ENCODE measurements around the gene ACTR3C. TPM values are rescaled to one million over a fixed set of nuclear protein-coding genes. Genes with fewer than 3 reads are reported as not detected.

ACTR3C gene
- total and polyA plus RNA-seq, 2 donors (not counting 1 experiment from before 2014, with no cell fraction given), result 4.0 to 20.7 TPM

- no peak overlapping the region for H3K4me2 ChIP-seq (replicated peaks; ENCODE audit: low read depth, low read length, poor library complexity, severe bottlenecking)
- Mint-ChIP-seq H3K4me1 (peaks cover 8% of the 10 kb centered on the region), H3K9me3 (ENCODE audit: insufficient read depth) (no peaks in the 10 kb centered on the region), H3K4me3 (no peak overlapping the region), H3K27me3 (no peaks in the 10 kb centered on the region), H3K27ac (no peak overlapping the region)
- intact Hi-C loops (cut with micrococcal nuclease), result no loop called here
- DNase-seq, result no peak
- no peaks in the 10 kb centered on the region for H4K20me1 ChIP-seq (ENCODE audit: control insufficient read depth, insufficient read depth, low read length, poor library complexity, severe bottlenecking)
- no peak for ATAC-seq (ENCODE audit: low read depth)
- ChIA-PET POLR2A (no interaction called here), CTCF (no interaction called here)
- no peak overlapping the region for H3K27ac ChIP-seq (ENCODE audit: low read length in 2 of 2)
- H3K9me3 ChIP-seq (ENCODE audit: control extremely low read depth in 1 of 3, control insufficient read depth in 2 of 3, insufficient read depth in 1 of 3, low read length in 2 of 3), result no peaks in the 10 kb centered on the region
- peaks cover 12% of the 10 kb centered on the region for H3K79me2 ChIP-seq (ENCODE audit: control insufficient read depth, insufficient read depth, low read length)
- no peaks in the 10 kb centered on the region for H3K27me3 ChIP-seq (replicated peaks in 1 of 4; ENCODE audit: control extremely low read depth in 1 of 4, control insufficient read depth in 3 of 4, insufficient read depth in 4 of 4, low read length in 3 of 4)
- H3K36me3 ChIP-seq (replicated peaks in 1 of 2; ENCODE audit: control extremely low read depth in 1 of 2, control insufficient read depth in 1 of 2, extremely low read depth in 1 of 2, insufficient read depth in 2 of 2, low read length in 1 of 2), result no peaks in the 10 kb centered on the region
- H3K9ac ChIP-seq (ENCODE audit: low read length), result no peak overlapping the region
- TF ChIP-seq EZH2 (IDR thresholded peaks at IDR 0.05; ENCODE audit: borderline replicate concordance, insufficient read depth, low read depth, low read length, poor library complexity, severe bottlenecking), result no peak
- TF ChIP-seq, protein P1, sequence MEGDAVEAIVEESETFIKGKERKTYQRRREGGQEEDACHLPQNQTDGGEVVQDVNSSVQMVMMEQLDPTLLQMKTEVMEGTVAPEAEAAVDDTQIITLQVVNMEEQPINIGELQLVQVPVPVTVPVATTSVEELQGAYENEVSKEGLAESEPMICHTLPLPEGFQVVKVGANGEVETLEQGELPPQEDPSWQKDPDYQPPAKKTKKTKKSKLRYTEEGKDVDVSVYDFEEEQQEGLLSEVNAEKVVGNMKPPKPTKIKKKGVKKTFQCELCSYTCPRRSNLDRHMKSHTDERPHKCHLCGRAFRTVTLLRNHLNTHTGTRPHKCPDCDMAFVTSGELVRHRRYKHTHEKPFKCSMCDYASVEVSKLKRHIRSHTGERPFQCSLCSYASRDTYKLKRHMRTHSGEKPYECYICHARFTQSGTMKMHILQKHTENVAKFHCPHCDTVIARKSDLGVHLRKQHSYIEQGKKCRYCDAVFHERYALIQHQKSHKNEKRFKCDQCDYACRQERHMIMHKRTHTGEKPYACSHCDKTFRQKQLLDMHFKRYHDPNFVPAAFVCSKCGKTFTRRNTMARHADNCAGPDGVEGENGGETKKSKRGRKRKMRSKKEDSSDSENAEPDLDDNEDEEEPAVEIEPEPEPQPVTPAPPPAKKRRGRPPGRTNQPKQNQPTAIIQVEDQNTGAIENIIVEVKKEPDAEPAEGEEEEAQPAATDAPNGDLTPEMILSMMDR (IDR thresholded peaks at IDR 0.05), result no peak
- peaks cover 2 to 8% of the 10 kb centered on the region in 2 donors for H3K4me1 ChIP-seq (ENCODE audit: control insufficient read depth in 2 of 2, insufficient read depth in 2 of 2, low read length in 2 of 2)
- no peak overlapping the region for H3K4me3 ChIP-seq (ENCODE audit: control extremely low read depth in 1 of 5, extremely low read depth in 1 of 5, insufficient read depth in 1 of 5, low read depth in 2 of 5, low read length in 4 of 5)
- WGBS (ENCODE audit: insufficient coverage), result no CpG with 5 or more reads among the region's 5 CpGs
- H2AFZ ChIP-seq (ENCODE audit: insufficient read depth, low read depth, low read length, poor library complexity, severe bottlenecking), result no peak overlapping the region
These were observed 8.6 kb downstream of the ACTR3C start for GRCh38 chr7:150314639-150315239.

GRCh38 chr7:150313870-150314269 is 9.5 kb downstream of the ACTR3C start:
- Histone ChIP-seq H3K79me2 (ENCODE audit: control insufficient read depth, insufficient read depth, low read length) (peaks cover 12% of the 10 kb centered on the region), H4K20me1 (ENCODE audit: control insufficient read depth, insufficient read depth, low read length, poor library complexity, severe bottlenecking) (no peaks in the 10 kb centered on the region), H3K9ac (ENCODE audit: low read length) (no peak overlapping the region), H3K36me3 (replicated peaks in 1 of 2; ENCODE audit: control extremely low read depth in 1 of 2, control insufficient read depth in 1 of 2, extremely low read depth in 1 of 2, insufficient read depth in 2 of 2, low read length in 1 of 2) (no peaks in the 10 kb centered on the region), H3K4me1 (ENCODE audit: control insufficient read depth in 2 of 2, insufficient read depth in 2 of 2, low read length in 2 of 2) (peaks cover 0 to 2% of the 10 kb centered on the region in 2 donors), H2AFZ (ENCODE audit: insufficient read depth, low read depth, low read length, poor library complexity, severe bottlenecking) (no peak overlapping the region), H3K4me2 (replicated peaks; ENCODE audit: low read depth, low read length, poor library complexity, severe bottlenecking) (no peak overlapping the region), H3K27me3 (replicated peaks in 1 of 4; ENCODE audit: control extremely low read depth in 1 of 4, control insufficient read depth in 3 of 4, insufficient read depth in 4 of 4, low read length in 3 of 4) (no peaks in the 10 kb centered on the region), H3K27ac (ENCODE audit: low read length in 2 of 2) (no peak overlapping the region), H3K9me3 (ENCODE audit: control extremely low read depth in 1 of 3, control insufficient read depth in 2 of 3, insufficient read depth in 1 of 3, low read length in 2 of 3) (no peaks in the 10 kb centered on the region), H3K4me3 (ENCODE audit: control extremely low read depth in 1 of 5, extremely low read depth in 1 of 5, insufficient read depth in 1 of 5, low read depth in 2 of 5, low read length in 4 of 5) (no peak overlapping the region)
- ChIA-PET CTCF (no interaction called here), POLR2A (no interaction called here)
- H3K4me3 Mint-ChIP-seq, result no peak overlapping the region
- WGBS (ENCODE audit: insufficient coverage), result 95% methylated on average over 6 of the region's 6 CpGs
- DNase-seq (no peak), ATAC-seq (ENCODE audit: low read depth) (no peak)
- peaks cover 6% of the 10 kb centered on the region for H3K4me1 Mint-ChIP-seq
- H3K27ac Mint-ChIP-seq, result no peak overlapping the region
- no peak for TF ChIP-seq EZH2 (IDR thresholded peaks at IDR 0.05; ENCODE audit: borderline replicate concordance, insufficient read depth, low read depth, low read length, poor library complexity, severe bottlenecking)
- TF ChIP-seq, protein P1 (IDR thresholded peaks at IDR 0.05), result no peak
- intact Hi-C loops (cut with micrococcal nuclease), result no loop called here
- no peaks in the 10 kb centered on the region for H3K9me3 Mint-ChIP-seq (ENCODE audit: insufficient read depth)
- H3K27me3 Mint-ChIP-seq, result no peaks in the 10 kb centered on the region
